ENCODE data around the gene OSBP2.
"Not testable (repeated sequence)": the region's sequence is repeated elsewhere in the genome, so short reads cannot be mapped to it uniquely, and the experiment has no call there.

OSBP2 gene, protein sequence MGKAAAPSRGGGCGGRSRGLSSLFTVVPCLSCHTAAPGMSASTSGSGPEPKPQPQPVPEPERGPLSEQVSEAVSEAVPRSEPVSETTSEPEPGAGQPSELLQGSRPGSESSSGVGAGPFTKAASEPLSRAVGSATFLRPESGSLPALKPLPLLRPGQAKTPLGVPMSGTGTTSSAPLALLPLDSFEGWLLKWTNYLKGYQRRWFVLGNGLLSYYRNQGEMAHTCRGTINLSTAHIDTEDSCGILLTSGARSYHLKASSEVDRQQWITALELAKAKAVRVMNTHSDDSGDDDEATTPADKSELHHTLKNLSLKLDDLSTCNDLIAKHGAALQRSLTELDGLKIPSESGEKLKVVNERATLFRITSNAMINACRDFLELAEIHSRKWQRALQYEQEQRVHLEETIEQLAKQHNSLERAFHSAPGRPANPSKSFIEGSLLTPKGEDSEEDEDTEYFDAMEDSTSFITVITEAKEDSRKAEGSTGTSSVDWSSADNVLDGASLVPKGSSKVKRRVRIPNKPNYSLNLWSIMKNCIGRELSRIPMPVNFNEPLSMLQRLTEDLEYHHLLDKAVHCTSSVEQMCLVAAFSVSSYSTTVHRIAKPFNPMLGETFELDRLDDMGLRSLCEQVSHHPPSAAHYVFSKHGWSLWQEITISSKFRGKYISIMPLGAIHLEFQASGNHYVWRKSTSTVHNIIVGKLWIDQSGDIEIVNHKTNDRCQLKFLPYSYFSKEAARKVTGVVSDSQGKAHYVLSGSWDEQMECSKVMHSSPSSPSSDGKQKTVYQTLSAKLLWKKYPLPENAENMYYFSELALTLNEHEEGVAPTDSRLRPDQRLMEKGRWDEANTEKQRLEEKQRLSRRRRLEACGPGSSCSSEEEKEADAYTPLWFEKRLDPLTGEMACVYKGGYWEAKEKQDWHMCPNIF

GRCh38 chr22:30694640-30695350 is at the start of gene OSBP2:
Gene OSBP2, plus strand, starts transcription at chr22:30694874. Its CDS starts 36 bp downstream, at chr22:30694910.
- DNase-seq: peak in 1 of 2 experiments; percentile 60

- no peak for DNase-seq
Measured at GRCh38 chr22:30646518-30647160, 48.0 kb upstream of the OSBP2 start.

DNA sequence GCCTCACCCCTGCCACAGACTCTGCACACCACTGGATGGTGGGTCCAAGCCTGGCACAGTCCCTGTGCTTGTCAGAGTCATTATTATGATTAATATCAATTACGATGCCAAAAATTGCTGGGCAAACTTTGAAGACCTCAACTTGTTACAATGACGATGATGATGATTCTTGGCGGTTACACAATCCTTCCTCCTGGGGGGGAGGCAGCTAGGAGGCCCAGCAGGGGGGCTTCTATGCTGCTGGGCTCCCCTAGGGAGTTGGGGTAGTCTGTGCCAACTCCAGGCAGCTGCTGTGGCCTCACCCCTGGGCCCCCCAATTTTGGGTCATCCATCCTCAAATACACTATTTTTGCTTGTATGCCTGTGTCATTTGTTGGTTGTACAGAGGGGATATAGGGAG is 47.1 kb upstream of the OSBP2 start:
- DNase-seq: no peak

DNA sequence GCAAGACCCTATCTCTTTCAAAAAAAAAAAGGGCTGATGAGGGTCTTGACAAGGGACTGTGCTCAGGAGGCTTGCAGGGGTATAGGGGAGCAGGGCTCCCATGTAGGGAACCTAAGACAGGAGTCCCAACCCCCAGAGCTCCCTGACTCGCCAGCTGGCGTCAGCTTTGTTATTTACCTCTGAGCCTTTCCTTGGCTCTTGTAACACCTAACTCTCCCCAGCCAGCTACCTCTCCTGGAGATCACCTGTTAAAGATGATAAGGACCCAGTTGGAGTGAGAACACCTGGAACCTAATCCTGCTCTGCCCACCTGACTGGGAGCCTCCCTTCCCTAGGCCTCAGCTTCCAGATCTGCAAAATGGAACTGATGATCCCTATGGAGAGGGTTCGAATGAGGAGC is 45.8 kb upstream of the OSBP2 start:
- DNase-seq: no peak

DNA sequence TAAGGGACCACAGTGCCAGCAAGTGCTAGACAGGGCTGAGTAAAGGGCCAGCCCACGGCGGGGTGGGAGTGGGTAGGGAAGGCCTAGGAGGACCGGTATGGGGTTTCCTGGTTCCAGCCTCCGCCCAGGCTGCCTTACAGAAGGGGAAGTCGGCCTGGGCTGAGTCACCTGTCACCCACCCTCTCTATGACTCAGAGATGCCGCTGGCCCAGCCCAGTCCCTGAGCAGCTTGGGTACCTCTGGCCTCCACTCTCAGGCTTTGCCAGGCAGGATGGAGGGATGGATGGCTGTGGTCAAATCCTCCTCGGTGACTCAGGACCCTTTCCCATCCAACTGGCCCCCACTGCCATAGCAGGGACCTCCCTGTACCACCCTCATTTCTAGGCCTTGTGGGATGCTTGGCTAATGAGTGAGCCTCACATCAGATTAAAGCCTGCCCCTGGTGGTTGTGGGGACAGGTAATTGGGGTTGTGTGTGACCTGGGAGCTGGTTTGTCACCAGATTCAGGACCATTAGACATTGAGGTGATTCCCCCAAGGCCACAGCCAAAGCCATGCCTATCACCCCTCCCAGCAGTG is 45.2 kb upstream of the OSBP2 start:
- DNase-seq: no peak

GRCh38 chr22:30650508-30651116 is 44.1 kb upstream of the OSBP2 start:
- DNase-seq: no peak

GRCh38 chr22:30652852-30653251 is 41.8 kb upstream of the OSBP2 start:
- no peak for DNase-seq

DNA sequence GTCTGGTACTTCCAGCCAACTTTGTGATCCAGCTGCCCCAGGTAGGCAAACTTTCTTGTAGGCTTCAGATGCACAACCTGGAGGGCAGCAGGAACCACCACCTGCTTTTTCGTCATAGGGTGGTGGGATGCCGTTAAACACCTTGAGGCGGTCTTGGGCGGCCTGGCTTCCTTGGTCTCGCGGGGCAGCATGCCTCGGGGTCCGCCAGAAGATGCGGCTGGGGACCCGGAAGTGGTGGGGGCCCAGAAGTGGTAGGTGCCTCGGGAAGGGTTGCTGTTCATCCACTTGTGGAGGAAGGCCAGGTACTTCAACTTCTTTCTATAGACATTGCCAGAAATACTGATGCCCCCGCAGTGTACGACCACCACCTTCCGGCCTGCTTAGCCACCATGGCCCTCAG is 40.3 kb upstream of the OSBP2 start:
- DNase-seq: no peak

GRCh38 chr22:30655532-30655931 is 39.1 kb upstream of the OSBP2 start:
- DNase-seq: no peak

DNA sequence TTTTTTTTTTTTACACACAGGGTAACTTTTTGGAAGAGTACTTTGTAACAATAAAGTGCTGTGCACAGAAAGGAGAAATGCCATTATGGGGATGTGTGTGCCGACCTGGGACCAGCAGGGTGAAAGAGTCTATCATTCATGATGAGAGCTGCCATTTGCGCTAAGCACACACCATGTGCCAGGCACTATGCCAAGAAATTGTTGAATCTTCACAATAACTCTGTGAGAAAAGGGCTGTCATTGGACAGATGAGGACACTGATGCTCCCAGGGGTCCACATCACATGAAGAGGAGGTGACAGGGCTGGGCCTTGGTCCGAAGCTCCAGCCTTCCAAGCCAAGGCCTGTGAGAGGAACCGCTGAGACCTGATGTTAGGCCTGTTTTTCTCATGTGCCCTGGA is 32.6 kb upstream of the OSBP2 start:
- no peak for DNase-seq

GRCh38 chr22:30664798-30665197 is 29.9 kb upstream of the OSBP2 start:
- no peak for DNase-seq

- DNase-seq: no peak
Measured at GRCh38 chr22:30665266-30665665, 29.4 kb upstream of the OSBP2 start.

- no peak for DNase-seq
Measured at GRCh38 chr22:30665786-30666185, 28.9 kb upstream of the OSBP2 start.

- DNase-seq: no peak
Measured at GRCh38 chr22:30667107-30667493, 27.6 kb upstream of the OSBP2 start.

DNA sequence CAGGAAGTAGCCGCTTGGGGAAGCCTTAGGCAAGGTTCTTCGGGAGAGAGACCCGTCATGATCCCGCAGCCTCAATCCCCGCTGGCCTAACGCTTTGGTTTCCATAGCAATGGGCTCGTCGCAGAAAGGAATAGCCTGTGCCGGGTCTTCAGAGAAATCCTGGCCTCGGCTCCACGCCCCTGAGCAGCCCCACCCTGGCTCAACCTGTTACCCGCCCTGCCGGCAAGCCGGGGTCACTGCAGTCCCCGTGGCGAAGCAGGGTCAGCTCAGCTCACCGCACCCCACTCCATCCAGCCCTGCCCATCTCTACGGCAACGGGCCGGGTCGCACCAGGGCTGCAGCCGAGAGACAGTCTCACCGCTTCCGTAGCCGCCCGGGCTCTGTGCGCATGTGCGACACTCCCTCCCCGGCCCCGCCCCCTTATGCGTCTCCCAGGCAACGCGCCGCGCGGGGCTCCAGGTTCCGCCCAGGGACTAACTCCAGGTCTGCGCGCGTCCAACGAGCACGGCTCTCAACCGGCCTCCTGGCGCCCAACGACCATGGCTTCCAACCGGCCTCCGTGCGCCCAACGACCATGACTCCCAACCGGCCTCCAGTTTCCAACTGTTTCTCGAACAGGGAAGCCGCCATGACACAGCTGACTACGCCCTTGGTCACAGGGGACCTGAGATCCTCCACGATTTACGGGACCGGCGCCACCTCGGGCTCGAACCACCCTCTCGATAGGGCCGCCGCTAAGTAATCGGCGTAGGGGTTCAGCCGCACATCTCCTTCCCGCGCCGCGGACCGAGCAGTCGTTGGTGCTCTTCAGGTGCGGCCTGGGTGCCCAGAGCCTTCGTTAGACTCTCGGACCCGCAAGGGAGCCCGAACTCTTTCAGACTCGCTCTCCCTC is 26.9 kb upstream of the OSBP2 start, which contains the start of gene DUSP18:
Gene DUSP18 (minus strand): TSS at position 382 of the 892 bp plus-strand sequence. CDS start 3,872 bp downstream, outside the sequence.
- peak; percentile 89 to 94 for DNase-seq

DNA sequence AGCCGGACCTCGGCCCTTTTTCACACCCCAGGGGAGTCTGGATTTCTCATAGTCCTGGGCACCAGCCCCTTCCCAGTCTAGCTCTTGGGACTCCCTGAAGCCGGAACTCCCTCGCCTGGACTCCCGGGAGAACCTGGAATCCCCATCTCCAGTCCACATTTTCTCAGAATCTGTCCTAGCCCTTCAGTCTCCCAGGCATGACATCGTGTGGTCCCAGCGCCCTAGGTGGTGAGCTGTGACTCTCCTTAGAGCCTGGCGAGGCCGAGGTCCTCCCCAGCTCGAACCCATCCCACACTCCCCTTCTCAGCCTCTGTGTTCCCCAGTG is 26.3 kb upstream of the OSBP2 start:
- no peak for DNase-seq

DNA sequence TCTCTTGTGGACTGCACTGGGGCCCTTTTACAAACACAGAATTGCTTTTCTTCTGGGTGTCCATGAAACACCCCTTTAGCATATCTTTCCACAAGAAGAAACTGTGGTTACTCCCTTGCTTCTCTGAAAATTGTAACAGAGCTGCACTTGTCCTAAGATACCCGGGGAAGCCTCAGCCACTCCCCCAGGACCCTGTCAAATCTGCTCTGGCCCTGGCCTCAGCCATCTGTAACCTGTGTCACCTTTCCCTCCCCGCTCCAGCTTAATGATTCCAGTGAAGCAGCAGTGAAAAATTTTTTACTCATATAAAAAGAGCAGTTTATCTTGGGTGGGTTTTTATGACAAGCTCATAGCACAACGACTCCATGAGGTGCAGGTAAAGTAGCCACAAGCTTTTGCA is 23.6 kb upstream of the OSBP2 start:
- no peak for DNase-seq

GRCh38 chr22:30673136-30673535 is 21.5 kb upstream of the OSBP2 start:
- no peak for DNase-seq

DNA sequence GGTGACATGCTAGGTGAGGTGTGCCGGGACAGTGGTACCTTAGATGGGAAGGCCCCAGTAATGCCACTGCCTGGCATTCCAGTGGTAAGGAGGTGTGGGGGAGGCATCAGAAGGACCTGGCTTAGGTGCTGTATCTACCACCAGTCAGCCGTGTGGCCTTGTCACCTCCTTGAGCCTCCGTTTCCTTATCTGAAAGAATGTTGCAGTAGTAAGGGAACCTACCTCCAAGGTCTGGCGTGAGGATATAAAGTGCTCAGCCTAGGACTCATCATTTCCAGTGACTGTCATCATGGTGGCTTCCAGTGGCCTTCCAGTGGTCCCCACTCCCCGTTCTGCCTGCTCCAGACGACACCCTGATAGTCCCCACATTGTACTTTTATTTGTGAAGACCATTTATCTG is 20.2 kb upstream of the OSBP2 start:
- no peak for DNase-seq

DNA sequence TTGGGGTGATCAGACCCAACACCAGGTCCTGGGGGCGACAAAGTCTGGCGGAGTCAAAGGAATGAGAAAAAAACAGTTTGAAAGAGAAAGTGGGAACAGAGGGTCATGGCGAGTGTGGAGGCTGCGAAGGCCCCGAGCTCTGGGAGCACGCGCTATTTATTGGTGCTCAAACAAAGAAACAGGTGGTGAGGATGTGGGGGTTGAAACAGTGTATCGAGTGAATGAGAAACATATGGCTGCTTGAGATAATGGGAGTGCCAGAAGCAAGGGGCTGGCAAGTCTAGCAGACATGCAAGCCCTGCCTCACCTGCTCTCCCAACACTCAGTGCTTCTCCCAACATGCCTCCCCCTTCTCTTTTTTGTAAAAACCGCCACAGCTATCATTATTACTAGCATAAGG is 19.2 kb upstream of the OSBP2 start:
- DNase-seq: peak; percentile 89 to 93

- not testable (repeated sequence) for DNase-seq
Measured at GRCh38 chr22:30676565-30676964, 18.1 kb upstream of the OSBP2 start.
